Measurements from ENCODE around the gene CPNE5.

- TF ChIP-seq POLR2A (IDR thresholded peaks at IDR 0.05) (no peak), CTCF (IDR thresholded peaks at IDR 0.05) (no peak)
Measured at GRCh38 chr6:36714511-36714910, 124.7 kb downstream of the CPNE5 start.

Data from vagina (tissue), 2 donors.